ENCODE data around the gene HDHD3.

GRCh38 chr9:113403646-113404045 lies 26.9 kb upstream of the HDHD3 start:
- no peak for TF ChIP-seq CTCF (IDR thresholded peaks at IDR 0.05; ENCODE audit: insufficient read depth, low read length)
- TF ChIP-seq POLR2AphosphoS5 (IDR thresholded peaks at IDR 0.05; ENCODE audit: low read depth) = no peak
- TF ChIP-seq SPI1 (IDR thresholded peaks at IDR 0.05; ENCODE audit: borderline replicate concordance, low read depth) = peak; percentile 30; the same call in 1 of the 2 replicates
